ENCODE results near the gene SALL4. TPM values are rescaled to one million over a fixed set of nuclear protein-coding genes. Genes with fewer than 3 reads are reported as not detected.

SALL4 gene
- polyA plus RNA-seq, 1 of the 3 experiments (the other 2 are of a cell fraction), result 0.82 TPM

DNA sequence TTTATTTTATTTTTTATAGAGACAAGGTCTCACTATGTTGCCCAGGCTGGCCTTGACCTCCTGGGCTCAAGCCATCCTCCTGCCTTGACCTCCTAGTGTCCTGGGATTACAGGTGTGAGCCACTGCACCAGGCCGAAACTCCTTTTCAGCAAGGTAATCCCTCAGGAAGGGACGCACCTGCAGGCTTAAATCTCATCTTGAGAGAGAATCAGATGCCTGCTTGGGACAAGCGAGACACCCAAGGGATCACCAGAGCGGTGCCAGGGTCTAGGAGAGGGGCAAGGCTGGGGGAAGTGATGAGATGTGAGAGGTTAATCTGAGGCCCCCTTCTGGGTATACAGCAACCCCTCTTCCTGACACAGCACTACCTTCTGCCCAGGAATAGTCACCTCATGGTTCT, 30.1 kb downstream of the SALL4 start (continued):
- TF ChIP-seq ZBTB33 (IDR thresholded peaks at IDR 0.05; ENCODE audit: borderline replicate concordance, low read depth), result no peak
- TF ChIP-seq RXRA (IDR thresholded peaks at IDR 0.05; ENCODE audit: borderline replicate concordance, low read depth), result no peak
- no peak for TF ChIP-seq JUND (IDR thresholded peaks at IDR 0.05)
- no peak for TF ChIP-seq MXI1 (IDR thresholded peaks at IDR 0.05; ENCODE audit: low read depth, low read length)

DNA sequence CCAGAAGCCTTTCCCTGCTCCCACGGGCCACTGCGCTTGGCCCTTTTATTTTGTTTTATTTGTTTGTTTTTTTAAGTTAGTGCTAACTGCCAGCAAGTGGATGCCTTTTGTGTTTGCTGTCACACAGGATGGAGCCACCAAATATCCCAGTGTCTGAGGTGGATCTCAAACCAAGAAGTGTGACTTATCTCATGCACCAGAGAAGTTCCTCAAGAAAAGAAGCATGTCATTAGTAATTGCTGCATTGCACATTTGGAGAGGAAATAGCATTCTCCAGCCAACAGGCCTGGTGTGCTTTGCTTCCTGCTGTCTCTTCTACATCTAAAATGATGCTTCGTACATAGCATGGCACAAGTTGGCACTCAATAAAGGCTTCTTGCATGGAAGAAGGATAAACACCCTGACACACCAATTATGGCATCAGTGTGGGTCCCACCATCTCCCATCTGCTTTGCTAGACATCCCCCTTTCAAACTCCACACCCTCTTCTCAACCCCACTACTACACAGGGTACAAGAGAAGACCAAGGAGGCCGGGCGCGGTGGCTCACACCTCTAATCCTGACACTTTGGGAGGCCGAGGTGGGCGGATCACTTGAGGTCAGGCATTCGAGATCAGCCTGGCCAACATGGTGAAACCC, 32.2 kb downstream of the SALL4 start:
- no peaks in the 10 kb centered on the region for H4K20me1 ChIP-seq (ENCODE audit: insufficient read depth)
- H3K27me3 ChIP-seq (ENCODE audit: insufficient read depth), result no peaks in the 10 kb centered on the region
- no peak overlapping the region for H3K4me2 ChIP-seq
- H3F3A ChIP-seq (replicated peaks; ENCODE audit: insufficient read depth), result peaks cover 18% of the 10 kb centered on the region
- H3K9ac ChIP-seq, result no peak overlapping the region
- H3K36me3 ChIP-seq (replicated peaks in 1 of 2; ENCODE audit: control insufficient read depth in 1 of 2, insufficient read depth in 2 of 2, low read length in 1 of 2), result no peaks in the 10 kb centered on the region
- H3K9me2 ChIP-seq, result no peaks in the 10 kb centered on the region
- no peak overlapping the region for H3K27ac ChIP-seq (ENCODE audit: low read depth in 2 of 2, low read length in 1 of 2)
- peaks cover 11% of the 10 kb centered on the region; the same call in 1 of the 2 replicates for H3K79me2 ChIP-seq (ENCODE audit: insufficient read depth)
- H3K9me3 ChIP-seq, result no peaks in the 10 kb centered on the region
- WGBS (ENCODE audit: low lambda C conversion rate), result 95% methylated on average over 9 of the region's 9 CpGs
- ChIA-PET CTCF (interaction anchor here (0.8 to 0.9 kb wide), 3 partner anchors 18 to 68 kb away, joined by 3 read pairs; no protein-coding TSS in a partner anchor), POLR2A (no interaction called here)
- H3K4me3 ChIP-seq (ENCODE audit: low read depth in 2 of 2, low read length in 1 of 2), result no peak overlapping the region
- H3K4me1 ChIP-seq (ENCODE audit: control insufficient read depth in 1 of 2, insufficient read depth in 2 of 2, low read depth in 1 of 2, low read length in 1 of 2), result no peaks in the 10 kb centered on the region; a peak in 1 of 4 replicates
- no peak overlapping the region for H2AFZ ChIP-seq (ENCODE audit: low read depth)
- no peak for DNase-seq
- TF ChIP-seq USF1 (IDR thresholded peaks at IDR 0.05; ENCODE audit: borderline replicate concordance, low read depth) (no peak), RFX5 (IDR thresholded peaks at IDR 0.05; ENCODE audit: low read length) (no peak), FOXM1 (IDR thresholded peaks at IDR 0.05; ENCODE audit: low read depth) (no peak), SMC3 (IDR thresholded peaks at IDR 0.05; ENCODE audit: low read depth, low read length) (no peak)
- TF ChIP-seq, protein P1, sequence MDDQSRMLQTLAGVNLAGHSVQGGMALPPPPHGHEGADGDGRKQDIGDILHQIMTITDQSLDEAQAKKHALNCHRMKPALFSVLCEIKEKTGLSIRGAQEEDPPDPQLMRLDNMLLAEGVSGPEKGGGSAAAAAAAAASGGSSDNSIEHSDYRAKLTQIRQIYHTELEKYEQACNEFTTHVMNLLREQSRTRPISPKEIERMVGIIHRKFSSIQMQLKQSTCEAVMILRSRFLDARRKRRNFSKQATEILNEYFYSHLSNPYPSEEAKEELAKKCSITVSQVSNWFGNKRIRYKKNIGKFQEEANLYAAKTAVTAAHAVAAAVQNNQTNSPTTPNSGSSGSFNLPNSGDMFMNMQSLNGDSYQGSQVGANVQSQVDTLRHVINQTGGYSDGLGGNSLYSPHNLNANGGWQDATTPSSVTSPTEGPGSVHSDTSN (IDR thresholded peaks at IDR 0.05), result no peak
